Karpas-422 (cell line): ENCODE data around the gene PARD3B. TPM values are rescaled to one million over a fixed set of nuclear protein-coding genes. Genes with fewer than 3 reads are reported as not detected.

Experiments used
- DNase-seq: peaks from one replicate; pipeline ENCODE4 v3.0.0-alpha.2; 2015
- H2AFZ ChIP-seq: fragments of 200-600 bp; sonication (generic); 2 replicates; pipeline ENCODE4 v1.6.1; 2014; ENCODE audit warnings: antibody characterized with exemption, low read length, mixed read lengths
- H3K27ac ChIP-seq: fragments of 200-600 bp; sonication (generic); 2 replicates; pipeline ENCODE4 v1.5.1; 2014; ENCODE audit warnings: mild to moderate bottlenecking, low read length, moderate library complexity
- H3K27me3 ChIP-seq: fragments of 200-600 bp; sonication (generic); 2 replicates; pipeline ENCODE4 v1.6.1; 2014; ENCODE audit warnings: low read length, mixed read lengths
- H3K36me3 ChIP-seq: fragments of 200-600 bp; sonication (generic); 2 replicates; pipeline ENCODE4 v1.6.1; 2014; ENCODE audit warnings: low read length, mixed read lengths; ENCODE audit not compliant: insufficient read depth
- H3K4me1 ChIP-seq: fragments of 200-600 bp; sonication (generic); 2 replicates; pipeline ENCODE4 v1.6.1; 2014; ENCODE audit warnings: mild to moderate bottlenecking, low read length, mixed read lengths
- H3K4me2 ChIP-seq: fragments of 200-600 bp; sonication (generic); 2 replicates; pipeline ENCODE4 v1.6.1; 2014; ENCODE audit warnings: low read length, low read depth, mild to moderate bottlenecking; ENCODE audit not compliant: poor library complexity, severe bottlenecking
- H3K4me3 ChIP-seq: fragments of 200-600 bp; sonication (generic); 2 replicates; pipeline ENCODE4 v1.5.1; 2014; ENCODE audit warnings: mild to moderate bottlenecking, antibody characterized with exemption, low read length, mixed read lengths
- H3K79me2 ChIP-seq: fragments of 200-600 bp; sonication (generic); 2 replicates; pipeline ENCODE4 v1.6.1; 2014; ENCODE audit warnings: mild to moderate bottlenecking, low read length, mixed read lengths
- H3K9ac ChIP-seq: fragments of 200-600 bp; sonication (generic); 2 replicates; pipeline ENCODE4 v1.6.0; 2014; ENCODE audit warnings: low read length
- H3K9me2 ChIP-seq: fragments of 200-600 bp; sonication (generic), shearing (Covaris generic); replicated peaks from 2 replicates; pipeline ENCODE4 v1.6.0; 2014; ENCODE audit warnings: mild to moderate bottlenecking, low read length, moderate library complexity; ENCODE audit not compliant: insufficient read depth
- H3K9me3 ChIP-seq: fragments of 300-700, 200-600 bp; sonication (generic); 2 replicates; pipeline ENCODE4 v1.6.1; 2014; ENCODE audit warnings: low read length, mixed read lengths
- H4K20me1 ChIP-seq: fragments of 200-600 bp; sonication (generic); 2 replicates; pipeline ENCODE4 v1.6.1; 2014; ENCODE audit warnings: mild to moderate bottlenecking, antibody characterized with exemption, low read length, low read depth; ENCODE audit not compliant: insufficient read depth
- total RNA-seq: library from RNA; depleted of rRNA; stranded (reverse); fragments of >200 nt; shearing (Covaris generic); gene quantifications from 2 replicates; pipeline ENCODE4 v1.2.3, GENCODE V29; 2014; ENCODE audit warnings: low replicate concordance

Gene PARD3B
- total RNA-seq, 1 experiment from 2014 or later, result not detected

DNA sequence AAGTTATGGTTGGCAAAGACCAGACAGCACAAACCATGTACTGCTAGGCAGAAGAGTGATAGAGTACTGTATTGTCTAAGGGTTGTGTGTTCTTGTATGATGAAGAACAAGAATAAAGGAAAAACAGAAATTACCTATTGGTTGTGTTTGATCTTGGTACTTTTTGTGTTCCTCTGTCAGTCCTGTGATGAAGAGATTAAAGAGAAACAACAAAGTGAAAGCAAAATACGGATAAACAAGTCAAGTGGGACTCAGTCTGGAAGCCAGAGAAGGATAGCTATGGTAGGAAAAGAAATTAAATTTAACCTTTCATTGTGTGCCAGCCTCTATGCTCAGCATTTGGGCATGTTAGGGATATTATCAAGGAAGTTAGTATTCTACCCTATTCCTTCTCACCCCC lies 413.1 kb downstream of the PARD3B start:
- H3K27me3 ChIP-seq, result no peaks in the 10 kb centered on the region
- no peaks in the 10 kb centered on the region for H3K4me1 ChIP-seq
- no peak overlapping the region for H3K27ac ChIP-seq
- no peaks in the 10 kb centered on the region for H3K9me3 ChIP-seq
- no peak overlapping the region for H2AFZ ChIP-seq
- H3K4me2 ChIP-seq, result no peak overlapping the region
- H3K9me2 ChIP-seq, result no peaks in the 10 kb centered on the region
- H3K79me2 ChIP-seq, result no peaks in the 10 kb centered on the region
- no peaks in the 10 kb centered on the region for H4K20me1 ChIP-seq
- H3K36me3 ChIP-seq, result no peaks in the 10 kb centered on the region
- no peak overlapping the region for H3K9ac ChIP-seq
- DNase-seq, result no peak
- H3K4me3 ChIP-seq, result no peak overlapping the region

DNA sequence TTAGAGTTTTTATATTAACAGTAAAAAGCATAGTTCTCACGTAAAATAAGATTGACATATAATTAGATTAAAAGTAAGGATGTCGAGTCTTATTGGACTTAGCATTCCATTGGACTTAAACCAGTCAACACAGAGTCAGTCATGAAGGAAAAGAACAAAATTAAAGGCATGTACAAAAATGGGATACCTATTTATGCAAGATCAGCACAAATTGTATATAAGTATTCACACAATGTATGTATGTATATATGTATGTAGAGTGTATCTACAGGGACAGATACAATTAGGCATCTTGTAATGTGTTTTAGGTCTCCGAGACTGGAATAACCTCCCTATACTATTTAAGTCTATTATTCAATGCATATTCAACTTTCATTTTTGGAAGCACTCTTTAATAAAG lies 419.1 kb downstream of the PARD3B start:
- H3K36me3 ChIP-seq, result no peaks in the 10 kb centered on the region
- peaks cover 16% of the 10 kb centered on the region for H3K4me1 ChIP-seq
- H3K27ac ChIP-seq, result no peak overlapping the region
- no peak overlapping the region for H3K4me2 ChIP-seq
- no peak overlapping the region for H3K9ac ChIP-seq
- H2AFZ ChIP-seq, result no peak overlapping the region
- H3K9me3 ChIP-seq, result no peaks in the 10 kb centered on the region
- DNase-seq, result no peak
- no peaks in the 10 kb centered on the region for H3K9me2 ChIP-seq
- no peaks in the 10 kb centered on the region for H3K79me2 ChIP-seq
- H3K27me3 ChIP-seq, result no peaks in the 10 kb centered on the region
- no peaks in the 10 kb centered on the region for H4K20me1 ChIP-seq
- no peak overlapping the region for H3K4me3 ChIP-seq

DNA sequence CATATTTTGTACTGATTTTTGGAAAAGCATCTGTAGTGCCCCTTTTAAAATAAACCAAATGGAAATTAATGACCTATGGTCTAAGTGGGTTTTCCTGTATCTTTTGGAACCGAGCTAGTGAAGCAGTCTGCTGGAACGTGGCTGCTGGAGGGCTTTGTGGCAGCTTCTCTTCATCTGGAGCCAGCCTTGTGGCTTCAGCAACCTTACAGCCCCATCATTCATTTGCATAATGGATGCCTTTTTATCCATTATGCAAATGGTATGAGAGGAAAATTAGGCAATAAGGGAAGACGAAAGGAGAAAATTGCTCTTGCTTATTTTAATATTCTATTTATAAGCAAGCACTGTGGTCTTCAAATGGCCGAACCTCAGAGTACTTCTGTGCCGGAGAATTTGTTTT lies 421.0 kb downstream of the PARD3B start:
- H3K27me3 ChIP-seq, result no peaks in the 10 kb centered on the region
- H2AFZ ChIP-seq, result no peak overlapping the region
- H3K27ac ChIP-seq, result no peak overlapping the region
- DNase-seq, result peak; percentile 50
- H3K9ac ChIP-seq, result no peak overlapping the region
- H3K4me2 ChIP-seq, result peak overlapping the region; percentile 19
- no peaks in the 10 kb centered on the region for H3K79me2 ChIP-seq
- no peaks in the 10 kb centered on the region for H3K36me3 ChIP-seq
- H4K20me1 ChIP-seq, result no peaks in the 10 kb centered on the region
- no peaks in the 10 kb centered on the region for H3K9me2 ChIP-seq
- H3K4me1 ChIP-seq, result peaks cover 16% of the 10 kb centered on the region
- no peaks in the 10 kb centered on the region for H3K9me3 ChIP-seq
- no peak overlapping the region for H3K4me3 ChIP-seq

DNA sequence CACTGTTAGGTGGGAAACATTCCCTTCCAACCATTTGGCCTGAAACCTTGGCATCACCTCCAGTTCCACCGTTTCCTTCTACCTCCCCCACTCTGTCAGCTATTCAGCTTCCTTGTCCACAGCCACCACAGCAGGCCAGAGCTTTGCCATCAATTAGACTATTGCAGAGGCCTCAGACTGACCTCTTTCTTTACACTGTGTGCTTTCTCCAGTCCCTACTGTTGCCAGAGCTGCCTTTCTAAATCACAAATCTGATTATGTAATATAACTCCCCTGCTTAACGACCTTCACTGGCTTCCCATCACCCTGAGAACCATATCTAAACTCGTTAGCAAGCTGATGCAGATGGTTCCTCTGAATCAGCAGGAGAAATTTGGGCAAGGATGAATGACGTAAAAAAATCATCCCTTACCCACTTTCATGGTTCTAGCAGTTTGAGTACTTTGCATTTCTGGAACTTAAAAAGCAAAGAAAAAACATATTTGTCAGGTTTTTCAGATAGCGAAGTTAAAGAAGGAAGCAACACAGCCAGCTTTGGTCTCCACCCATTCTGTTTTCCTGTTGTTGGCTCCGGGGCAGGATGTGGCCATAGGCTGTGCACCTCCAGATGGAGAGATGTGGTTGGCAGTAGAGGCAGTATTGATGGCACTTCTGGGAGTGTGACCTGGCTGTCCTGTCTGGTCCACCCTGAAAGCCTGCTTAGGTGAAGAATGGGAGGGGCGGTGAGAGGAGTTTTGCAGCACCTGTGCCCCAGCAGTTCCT lies 422.1 kb downstream of the PARD3B start:
- 0 out of 2 replicates have a peak overlapping the region, but pooled peaks have one; percentile 9 for H2AFZ ChIP-seq
- H3K9me3 ChIP-seq, result no peaks in the 10 kb centered on the region
- no peaks in the 10 kb centered on the region for H3K9me2 ChIP-seq
- H4K20me1 ChIP-seq, result no peaks in the 10 kb centered on the region
- H3K27me3 ChIP-seq, result no peaks in the 10 kb centered on the region
- H3K27ac ChIP-seq, result no peak overlapping the region
- DNase-seq, result no peak
- H3K4me2 ChIP-seq, result no peak overlapping the region
- H3K36me3 ChIP-seq, result no peaks in the 10 kb centered on the region
- H3K4me1 ChIP-seq, result peaks cover 16% of the 10 kb centered on the region
- no peaks in the 10 kb centered on the region for H3K79me2 ChIP-seq
- H3K9ac ChIP-seq, result no peak overlapping the region
- H3K4me3 ChIP-seq, result no peak overlapping the region

DNA sequence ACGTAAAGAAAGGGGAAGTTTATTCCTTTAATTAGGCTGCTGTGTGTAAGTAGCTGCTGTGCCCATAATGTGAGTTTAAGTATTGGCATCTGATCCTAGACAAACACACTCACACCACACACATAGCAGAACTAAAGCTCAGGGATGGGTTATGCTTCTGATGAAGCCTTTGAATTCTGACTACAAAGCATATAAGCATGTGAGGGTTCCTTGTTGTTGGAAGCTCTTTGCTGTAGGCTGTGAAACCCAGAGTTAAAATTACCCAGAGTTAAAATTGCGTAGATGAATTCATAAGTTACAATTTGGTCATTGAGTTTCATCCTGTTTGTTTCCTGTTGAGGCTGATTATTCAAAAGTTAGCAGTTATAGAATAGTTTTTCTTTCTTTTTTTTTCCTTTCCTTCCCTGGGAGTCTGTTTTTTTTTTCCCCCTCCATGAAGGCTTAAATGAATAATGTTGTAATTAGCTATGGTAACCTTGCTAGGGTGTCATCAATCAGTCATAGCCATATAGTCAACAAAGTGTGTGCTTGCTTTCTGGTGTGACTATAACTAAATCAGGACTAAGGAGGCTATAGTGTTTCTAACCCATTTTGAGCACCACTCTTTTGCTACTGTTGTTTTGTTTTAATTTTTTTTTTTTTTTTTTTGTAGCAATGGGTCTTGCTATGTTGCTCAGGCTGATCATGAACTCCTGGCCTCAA lies 426.1 kb downstream of the PARD3B start:
- Histone ChIP-seq H3K9me2 (no peaks in the 10 kb centered on the region), H3K4me1 (peaks cover 10% of the 10 kb centered on the region), H3K9ac (no peak overlapping the region), H3K9me3 (no peaks in the 10 kb centered on the region), H3K4me3 (no peak overlapping the region), H3K36me3 (no peaks in the 10 kb centered on the region), H3K27ac (no peak overlapping the region), H3K79me2 (no peaks in the 10 kb centered on the region), H4K20me1 (no peaks in the 10 kb centered on the region), H3K27me3 (no peaks in the 10 kb centered on the region), H3K4me2 (no peak overlapping the region), H2AFZ (no peak overlapping the region)
- DNase-seq, result no peak

DNA sequence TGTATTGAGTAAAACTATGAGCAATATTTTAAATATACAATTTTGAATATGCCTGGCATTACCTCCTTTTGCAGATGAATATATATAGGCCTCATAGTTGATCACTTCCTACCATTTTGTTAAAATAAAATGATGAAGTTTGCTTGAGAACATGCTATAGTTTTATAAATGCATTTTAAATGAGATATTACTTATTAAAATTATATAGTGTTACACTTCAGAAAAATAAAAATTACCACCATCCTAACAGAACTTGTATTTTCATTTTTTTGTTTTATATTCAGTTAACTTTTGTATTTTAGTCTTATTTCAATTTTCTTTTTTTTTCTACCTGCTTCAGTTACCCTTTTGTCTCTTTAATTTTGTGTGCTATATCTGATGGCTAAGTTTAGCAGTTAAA lies 426.9 kb downstream of the PARD3B start:
- no peak for DNase-seq
- Histone ChIP-seq H3K27ac (no peak overlapping the region), H3K79me2 (no peaks in the 10 kb centered on the region), H2AFZ (no peak overlapping the region), H3K9me2 (no peaks in the 10 kb centered on the region), H4K20me1 (no peaks in the 10 kb centered on the region), H3K27me3 (no peaks in the 10 kb centered on the region), H3K36me3 (no peaks in the 10 kb centered on the region), H3K9me3 (no peaks in the 10 kb centered on the region), H3K4me3 (no peak overlapping the region), H3K4me1 (peaks cover 3% of the 10 kb centered on the region; the same call in 1 of the 2 replicates), H3K4me2 (no peak overlapping the region), H3K9ac (no peak overlapping the region)

DNA sequence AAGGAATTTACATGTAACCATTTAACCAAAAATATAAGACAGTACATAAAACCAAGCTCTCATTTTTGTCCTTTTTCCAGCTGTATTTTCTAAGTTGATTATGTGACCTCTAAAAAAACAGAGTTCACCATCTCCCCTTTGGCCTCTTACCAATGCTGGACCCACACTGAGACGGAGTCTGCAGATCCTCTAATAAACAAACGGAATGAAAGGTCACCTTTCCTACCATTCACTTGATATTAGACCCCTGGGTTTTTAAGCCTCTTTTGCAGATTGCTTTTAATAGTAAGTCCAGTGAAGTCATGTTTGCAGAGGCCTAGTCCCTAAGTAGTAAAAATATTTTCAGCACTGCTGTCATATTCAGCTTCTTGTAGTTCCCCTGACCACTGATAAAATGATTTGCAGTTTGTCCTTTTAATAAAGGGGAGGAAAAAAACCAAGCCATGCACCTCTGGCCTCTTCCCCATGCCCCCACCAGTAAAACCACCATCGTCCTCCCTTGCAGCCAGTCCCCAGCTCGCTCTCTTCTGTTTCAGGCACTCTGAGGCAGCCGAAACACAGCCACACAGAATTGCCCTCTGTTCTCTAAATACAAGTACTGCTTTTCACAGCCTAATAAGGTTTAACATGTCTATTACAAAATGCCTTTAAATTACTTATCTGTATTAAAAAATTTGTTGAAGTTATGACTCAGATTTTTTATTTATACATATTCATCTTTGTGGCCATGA lies 427.5 kb downstream of the PARD3B start:
- Histone ChIP-seq H3K27ac (no peak overlapping the region), H3K4me3 (no peak overlapping the region), H3K4me2 (no peak overlapping the region), H3K9me2 (no peaks in the 10 kb centered on the region), H3K9ac (no peak overlapping the region), H3K79me2 (no peaks in the 10 kb centered on the region), H3K36me3 (no peaks in the 10 kb centered on the region), H3K9me3 (no peaks in the 10 kb centered on the region), H2AFZ (no peak overlapping the region), H4K20me1 (no peaks in the 10 kb centered on the region), H3K4me1 (no peaks in the 10 kb centered on the region), H3K27me3 (no peaks in the 10 kb centered on the region)
- DNase-seq, result no peak

DNA sequence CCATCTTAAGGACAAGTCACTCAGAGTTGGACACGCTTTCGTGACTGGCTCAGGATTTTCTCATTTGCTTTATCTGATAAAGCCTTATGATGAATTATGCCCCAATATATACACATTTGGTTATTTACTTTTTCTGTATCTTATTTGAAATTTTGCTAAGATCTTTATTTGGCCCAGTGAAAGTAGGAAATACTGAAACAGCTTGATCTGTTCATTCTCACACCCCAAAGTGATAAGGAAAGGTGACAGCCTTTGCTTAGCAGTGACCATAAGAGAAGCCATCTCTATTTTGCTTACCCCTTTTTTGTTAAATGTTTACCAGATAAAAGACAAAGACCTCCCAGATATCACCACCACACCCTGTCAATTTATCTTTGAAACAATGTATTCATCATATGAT lies 428.3 kb downstream of the PARD3B start:
- Histone ChIP-seq H3K9me3 (no peaks in the 10 kb centered on the region), H4K20me1 (no peaks in the 10 kb centered on the region), H3K79me2 (no peaks in the 10 kb centered on the region), H3K9me2 (no peaks in the 10 kb centered on the region), H3K9ac (no peak overlapping the region), H3K27me3 (no peaks in the 10 kb centered on the region), H3K4me3 (no peak overlapping the region), H3K36me3 (no peaks in the 10 kb centered on the region), H2AFZ (no peak overlapping the region), H3K4me1 (no peaks in the 10 kb centered on the region), H3K4me2 (no peak overlapping the region), H3K27ac (no peak overlapping the region)
- no peak for DNase-seq
